NB4 (cell line): Measurements from ENCODE around the gene CYP24A1.

ENCODE experiments used
- DNase-seq: peaks from one replicate; pipeline ENCODE4 v3.0.0; 2010; ENCODE audit warnings: low read depth
- H3K4me3 ChIP-seq: one replicate; pipeline ENCODE4 v1.5.1; 2011; ENCODE audit warnings: mild to moderate bottlenecking, low read depth, low read length, moderate library complexity
- MYC ChIP-seq: IDR thresholded peaks from 2 replicates; pipeline ENCODE4 v1.6.1; 2011; ENCODE audit warnings: low read depth, low read length
- POLR2A ChIP-seq: IDR thresholded peaks from 2 replicates; pipeline ENCODE4 v1.6.1; 2011; ENCODE audit warnings: mild to moderate bottlenecking; ENCODE audit not compliant: insufficient read length; ENCODE audit errors: extremely low read depth
- TF ChIP-seq, protein P1 (sequence below): IDR thresholded peaks from one replicate; pipeline ENCODE4 v1.5.1; 2012; ENCODE audit warnings: low read depth, low read length
- TF ChIP-seq, protein P2 (sequence below): IDR thresholded peaks from 2 replicates; pipeline ENCODE4 v1.6.1; 2011; ENCODE audit warnings: low read depth, low read length

Gene CYP24A1

DNA sequence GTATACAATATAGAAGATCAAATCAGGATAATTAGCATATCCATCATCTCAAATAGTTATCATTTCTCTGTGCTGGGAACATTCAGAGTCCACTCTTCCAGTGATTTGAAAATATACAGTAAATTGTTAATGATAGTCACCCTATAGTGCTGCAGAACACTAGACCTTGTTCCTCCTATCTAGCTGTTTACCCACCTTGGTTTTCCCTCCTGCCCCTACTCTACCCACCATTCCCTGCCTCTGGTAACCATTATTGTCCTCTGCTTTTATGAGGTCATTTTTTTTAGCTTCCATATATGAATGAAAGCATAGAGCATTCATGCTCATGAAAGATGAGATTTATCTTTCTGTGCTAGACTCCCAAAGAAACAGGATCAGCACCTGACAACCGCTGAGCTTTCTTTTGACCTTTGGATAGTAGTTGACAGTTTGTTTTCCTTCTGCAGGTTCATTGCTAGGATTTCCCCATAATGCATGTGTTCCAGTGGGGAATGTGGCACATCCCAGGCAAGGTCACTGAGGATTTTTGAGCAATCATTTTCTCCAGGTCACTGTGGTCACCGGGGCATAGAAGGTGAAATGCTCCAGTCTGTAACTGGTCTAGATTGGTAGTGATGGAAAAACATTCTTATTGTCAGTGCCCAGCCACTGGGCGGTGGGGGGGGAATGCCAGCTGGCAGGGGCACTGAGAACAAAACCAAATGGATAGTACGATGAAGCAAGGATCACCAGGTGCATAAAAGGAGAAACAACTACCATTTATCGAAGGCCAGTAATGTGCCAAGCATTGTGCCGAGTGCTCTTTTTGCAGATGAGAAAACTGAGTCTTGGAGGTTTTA lies 69.8 kb downstream of the CYP24A1 start:
- no peak overlapping the region for H3K4me3 ChIP-seq
- DNase-seq: no peak
- TF ChIP-seq, protein P1, sequence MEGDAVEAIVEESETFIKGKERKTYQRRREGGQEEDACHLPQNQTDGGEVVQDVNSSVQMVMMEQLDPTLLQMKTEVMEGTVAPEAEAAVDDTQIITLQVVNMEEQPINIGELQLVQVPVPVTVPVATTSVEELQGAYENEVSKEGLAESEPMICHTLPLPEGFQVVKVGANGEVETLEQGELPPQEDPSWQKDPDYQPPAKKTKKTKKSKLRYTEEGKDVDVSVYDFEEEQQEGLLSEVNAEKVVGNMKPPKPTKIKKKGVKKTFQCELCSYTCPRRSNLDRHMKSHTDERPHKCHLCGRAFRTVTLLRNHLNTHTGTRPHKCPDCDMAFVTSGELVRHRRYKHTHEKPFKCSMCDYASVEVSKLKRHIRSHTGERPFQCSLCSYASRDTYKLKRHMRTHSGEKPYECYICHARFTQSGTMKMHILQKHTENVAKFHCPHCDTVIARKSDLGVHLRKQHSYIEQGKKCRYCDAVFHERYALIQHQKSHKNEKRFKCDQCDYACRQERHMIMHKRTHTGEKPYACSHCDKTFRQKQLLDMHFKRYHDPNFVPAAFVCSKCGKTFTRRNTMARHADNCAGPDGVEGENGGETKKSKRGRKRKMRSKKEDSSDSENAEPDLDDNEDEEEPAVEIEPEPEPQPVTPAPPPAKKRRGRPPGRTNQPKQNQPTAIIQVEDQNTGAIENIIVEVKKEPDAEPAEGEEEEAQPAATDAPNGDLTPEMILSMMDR: no peak
- TF ChIP-seq, protein P2, sequence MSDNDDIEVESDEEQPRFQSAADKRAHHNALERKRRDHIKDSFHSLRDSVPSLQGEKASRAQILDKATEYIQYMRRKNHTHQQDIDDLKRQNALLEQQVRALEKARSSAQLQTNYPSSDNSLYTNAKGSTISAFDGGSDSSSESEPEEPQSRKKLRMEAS: no peak
- no peak for TF ChIP-seq MYC
- TF ChIP-seq POLR2A: no peak
